ENCODE measurements around the gene NDUFAB1. TPM values are rescaled to one million over a fixed set of nuclear protein-coding genes. Genes with fewer than 3 reads are reported as not detected.
"Not testable (repeated sequence)": the region's sequence is repeated elsewhere in the genome, so short reads cannot be mapped to it uniquely, and the experiment has no call there.

NDUFAB1 gene
- total RNA-seq, 1 donor from 2014 or later: 104 TPM

DNA sequence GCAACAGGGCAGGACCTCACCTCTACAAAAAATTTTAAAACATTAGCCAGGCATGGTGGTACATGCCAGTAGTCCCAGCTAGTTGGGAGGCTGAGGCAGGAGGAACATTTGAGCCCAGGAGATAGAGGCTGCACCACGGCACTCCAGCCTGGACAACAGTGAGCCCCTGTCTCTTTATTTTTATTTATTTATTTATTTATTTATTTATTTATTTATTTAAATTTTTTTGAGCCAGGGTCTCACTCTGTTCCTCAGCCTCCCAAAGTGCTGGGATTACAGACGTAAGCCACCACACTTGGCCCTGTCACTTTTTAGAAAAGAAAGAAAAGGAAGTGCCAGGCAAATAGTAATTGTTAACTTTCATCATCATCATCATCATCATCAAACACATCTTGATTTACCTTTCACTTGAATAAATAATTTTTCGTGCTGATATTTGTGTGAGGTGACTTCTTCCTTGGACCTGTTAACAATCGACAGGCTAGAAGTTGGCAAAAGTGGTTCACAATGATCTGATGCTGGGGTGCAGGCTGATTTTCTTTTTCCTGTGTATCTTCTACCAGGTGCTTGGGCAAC, 38.4 kb upstream of the NDUFAB1 start:
- DNase-seq (ENCODE audit: low read depth, low spot score): no peak
- Mint-ChIP-seq H3K9me3 (no peaks in the 10 kb centered on the region), H3K27ac (ENCODE audit: unreplicated experiment) (no peak overlapping the region), H3K27me3 (ENCODE audit: low read depth) (no peaks in the 10 kb centered on the region), H3K4me1 (peaks cover 5% of the 10 kb centered on the region), H3K36me3 (ENCODE audit: low read depth) (peaks cover 9% of the 10 kb centered on the region), H3K4me3 (no peak overlapping the region)
- TF ChIP-seq, protein P1, sequence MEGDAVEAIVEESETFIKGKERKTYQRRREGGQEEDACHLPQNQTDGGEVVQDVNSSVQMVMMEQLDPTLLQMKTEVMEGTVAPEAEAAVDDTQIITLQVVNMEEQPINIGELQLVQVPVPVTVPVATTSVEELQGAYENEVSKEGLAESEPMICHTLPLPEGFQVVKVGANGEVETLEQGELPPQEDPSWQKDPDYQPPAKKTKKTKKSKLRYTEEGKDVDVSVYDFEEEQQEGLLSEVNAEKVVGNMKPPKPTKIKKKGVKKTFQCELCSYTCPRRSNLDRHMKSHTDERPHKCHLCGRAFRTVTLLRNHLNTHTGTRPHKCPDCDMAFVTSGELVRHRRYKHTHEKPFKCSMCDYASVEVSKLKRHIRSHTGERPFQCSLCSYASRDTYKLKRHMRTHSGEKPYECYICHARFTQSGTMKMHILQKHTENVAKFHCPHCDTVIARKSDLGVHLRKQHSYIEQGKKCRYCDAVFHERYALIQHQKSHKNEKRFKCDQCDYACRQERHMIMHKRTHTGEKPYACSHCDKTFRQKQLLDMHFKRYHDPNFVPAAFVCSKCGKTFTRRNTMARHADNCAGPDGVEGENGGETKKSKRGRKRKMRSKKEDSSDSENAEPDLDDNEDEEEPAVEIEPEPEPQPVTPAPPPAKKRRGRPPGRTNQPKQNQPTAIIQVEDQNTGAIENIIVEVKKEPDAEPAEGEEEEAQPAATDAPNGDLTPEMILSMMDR (conservative IDR thresholded peaks at IDR 0.05): no peak

DNA sequence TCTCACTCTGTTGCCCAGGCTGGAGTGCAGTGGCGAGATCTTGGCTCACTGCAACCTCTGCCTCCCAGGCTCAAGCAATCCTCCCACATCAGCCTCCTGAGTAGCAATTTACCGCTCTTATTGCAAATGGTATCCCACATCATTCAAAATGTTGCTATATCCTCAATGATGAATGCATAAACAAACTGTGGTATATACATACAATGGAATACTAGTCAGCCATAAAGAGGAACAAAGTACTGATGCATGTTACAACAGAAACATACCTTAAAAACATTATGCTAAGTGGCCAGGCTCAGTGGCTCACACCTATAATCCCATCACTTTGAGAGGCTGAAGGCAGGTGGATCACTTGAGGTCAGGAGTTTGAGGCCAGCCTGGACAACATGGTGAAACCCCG, 35.8 kb upstream of the NDUFAB1 start:
- DNase-seq (ENCODE audit: low read depth, low spot score); H3K9me3 Mint-ChIP-seq; H3K4me3 Mint-ChIP-seq; H3K27me3 Mint-ChIP-seq (ENCODE audit: low read depth); H3K4me1 Mint-ChIP-seq; H3K27ac Mint-ChIP-seq (ENCODE audit: unreplicated experiment); H3K36me3 Mint-ChIP-seq (ENCODE audit: low read depth): not testable (repeated sequence)

DNA sequence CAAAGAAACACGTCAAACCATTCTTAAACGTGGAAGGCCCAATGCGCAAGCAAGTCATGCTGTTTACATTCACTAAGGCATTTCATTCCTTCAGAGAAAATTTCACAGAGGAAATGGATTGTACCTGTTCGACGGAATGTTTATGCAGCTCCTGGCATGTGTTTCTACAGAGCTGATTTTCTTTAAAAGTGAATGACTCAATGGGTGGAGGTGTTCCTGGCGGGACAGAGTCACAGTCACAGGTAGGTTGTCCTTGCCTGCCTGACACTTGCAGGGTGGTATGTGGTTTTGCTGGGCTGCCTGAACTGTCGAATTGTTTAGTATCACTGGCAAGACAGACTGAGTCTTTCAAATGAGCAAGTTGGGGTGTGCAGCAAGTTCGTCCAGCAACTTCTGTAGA, 33.4 kb upstream of the NDUFAB1 start:
- no peak overlapping the region for H3K4me3 Mint-ChIP-seq
- H3K36me3 Mint-ChIP-seq (ENCODE audit: low read depth): peaks cover 10% of the 10 kb centered on the region
- DNase-seq (ENCODE audit: low read depth, low spot score): no peak
- H3K9me3 Mint-ChIP-seq: no peaks in the 10 kb centered on the region
- no peaks in the 10 kb centered on the region for H3K4me1 Mint-ChIP-seq
- no peak overlapping the region for H3K27ac Mint-ChIP-seq (ENCODE audit: unreplicated experiment)
- H3K27me3 Mint-ChIP-seq (ENCODE audit: low read depth): no peaks in the 10 kb centered on the region
- TF ChIP-seq, protein P1 (conservative IDR thresholded peaks at IDR 0.05): no peak

DNA sequence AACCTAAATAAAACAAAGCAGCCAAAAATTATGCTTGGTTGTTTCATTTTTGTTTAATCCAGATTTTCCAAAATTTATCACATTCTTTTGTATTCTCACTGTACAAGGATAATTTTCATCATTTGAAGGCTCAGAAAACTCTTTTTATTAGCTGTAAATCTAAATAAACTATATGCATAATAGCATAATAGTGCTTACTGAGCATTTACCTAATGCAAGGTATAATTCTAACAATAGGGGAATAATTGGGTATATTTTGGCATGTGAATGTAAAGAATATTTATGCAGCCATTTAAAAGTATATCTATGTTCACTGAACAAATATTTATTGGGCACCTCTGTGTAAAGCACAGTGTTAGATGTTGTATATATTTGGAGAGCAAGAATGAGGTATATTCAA, 28.0 kb upstream of the NDUFAB1 start:
- Mint-ChIP-seq H3K27ac (ENCODE audit: unreplicated experiment) (no peak overlapping the region), H3K4me1 (no peaks in the 10 kb centered on the region), H3K36me3 (ENCODE audit: low read depth) (peaks cover 6% of the 10 kb centered on the region), H3K4me3 (no peak overlapping the region), H3K27me3 (ENCODE audit: low read depth) (no peaks in the 10 kb centered on the region), H3K9me3 (no peaks in the 10 kb centered on the region)
- no peak for DNase-seq (ENCODE audit: low read depth, low spot score)
- TF ChIP-seq, protein P1 (conservative IDR thresholded peaks at IDR 0.05): no peak

DNA sequence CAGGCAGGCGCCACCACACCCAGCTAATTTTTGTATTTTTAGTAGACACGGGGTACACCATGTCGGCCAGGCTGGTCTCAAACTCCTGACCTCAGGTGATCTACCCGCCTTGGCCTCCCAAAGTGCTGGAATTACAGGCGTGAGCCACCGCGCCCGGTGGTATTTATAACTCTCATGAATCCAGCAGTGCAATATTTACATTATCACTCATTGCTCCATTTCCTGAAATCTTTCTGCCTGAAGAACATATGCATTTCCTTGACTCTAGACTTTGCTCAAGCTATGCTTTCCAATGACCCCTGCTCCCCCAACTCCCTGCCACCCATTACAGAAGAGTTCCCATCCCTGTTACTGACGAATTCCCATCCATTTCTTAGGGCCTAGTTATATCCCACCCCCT, 19.7 kb upstream of the NDUFAB1 start:
- TF ChIP-seq, protein P1 (conservative IDR thresholded peaks at IDR 0.05): no peak
- no peak for DNase-seq (ENCODE audit: low read depth, low spot score)
- H3K27me3 Mint-ChIP-seq (ENCODE audit: low read depth): no peaks in the 10 kb centered on the region
- H3K4me1 Mint-ChIP-seq: no peaks in the 10 kb centered on the region
- H3K27ac Mint-ChIP-seq (ENCODE audit: unreplicated experiment): no peak overlapping the region
- H3K4me3 Mint-ChIP-seq: no peak overlapping the region
- peaks cover 5% of the 10 kb centered on the region for H3K36me3 Mint-ChIP-seq (ENCODE audit: low read depth)
- no peaks in the 10 kb centered on the region for H3K9me3 Mint-ChIP-seq

DNA sequence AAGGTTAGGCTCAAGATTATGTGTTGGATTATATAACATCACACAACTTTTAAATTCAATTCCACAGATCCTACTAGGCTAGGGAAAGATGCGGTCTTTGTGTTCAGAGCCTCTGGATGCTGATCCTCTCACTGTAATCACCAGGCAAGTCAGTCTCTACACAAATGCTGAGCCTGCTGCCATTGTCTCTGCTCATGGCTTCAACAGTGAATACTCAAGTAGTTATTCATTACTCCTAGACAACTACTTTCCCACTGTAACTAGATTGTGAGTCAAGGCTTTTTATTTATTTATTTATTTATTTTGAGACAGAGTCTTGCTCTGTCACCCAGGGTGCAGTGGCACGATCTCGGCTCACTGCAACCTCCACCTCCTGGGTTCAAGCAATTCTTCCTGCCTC, 15.8 kb upstream of the NDUFAB1 start:
- no peaks in the 10 kb centered on the region for H3K4me1 Mint-ChIP-seq
- H3K27ac Mint-ChIP-seq (ENCODE audit: unreplicated experiment): no peak overlapping the region
- no peak overlapping the region for H3K4me3 Mint-ChIP-seq
- H3K36me3 Mint-ChIP-seq (ENCODE audit: low read depth): peaks cover 5% of the 10 kb centered on the region
- H3K27me3 Mint-ChIP-seq (ENCODE audit: low read depth): no peaks in the 10 kb centered on the region
- TF ChIP-seq, protein P1 (conservative IDR thresholded peaks at IDR 0.05): no peak
- DNase-seq (ENCODE audit: low read depth, low spot score): no peak
- no peaks in the 10 kb centered on the region for H3K9me3 Mint-ChIP-seq

DNA sequence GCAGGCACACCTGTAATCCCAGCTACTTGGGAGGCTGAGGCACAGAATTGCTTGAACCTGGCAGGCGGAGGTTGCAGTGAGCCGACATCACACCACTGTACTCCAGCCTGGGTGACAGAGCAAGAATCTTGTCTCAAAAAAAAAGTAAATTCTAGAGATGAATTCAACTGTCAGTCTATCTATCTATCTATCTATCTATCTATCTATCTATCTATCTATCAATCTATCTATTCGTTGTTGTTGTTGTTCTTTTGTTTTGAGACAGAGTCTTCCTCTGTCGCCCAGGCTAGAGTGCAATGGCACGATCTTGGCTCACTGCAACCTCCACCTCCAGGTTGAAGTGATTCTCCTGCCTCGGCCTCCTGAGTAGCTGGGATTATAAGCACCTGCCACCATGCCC, 14.8 kb upstream of the NDUFAB1 start:
- DNase-seq (ENCODE audit: low read depth, low spot score); H3K4me3 Mint-ChIP-seq; H3K36me3 Mint-ChIP-seq (ENCODE audit: low read depth); H3K4me1 Mint-ChIP-seq; H3K27me3 Mint-ChIP-seq (ENCODE audit: low read depth); H3K27ac Mint-ChIP-seq (ENCODE audit: unreplicated experiment); H3K9me3 Mint-ChIP-seq: not testable (repeated sequence)

Measured in neural crest cell (in vitro differentiated cells).